GM12892 (cell line): ENCODE results near the gene EPHB1.
"Not testable (repeated sequence)": the region's sequence is repeated elsewhere in the genome, so short reads cannot be mapped to it uniquely, and the experiment has no call there.

Experiments used
- DNase-seq: peaks from one replicate; pipeline ENCODE4 v3.0.0; 2011; ENCODE audit not compliant: insufficient read length
- FAIRE-seq: peaks from 2 replicates; lab custom pipeline; 2011; peaks lifted over from hg19 to GRCh38; lab: Jason Lieb, UNC
- POLR2A ChIP-seq: IDR thresholded peaks from 2 replicates; pipeline ENCODE4 v1.6.1; 2011; ENCODE audit warnings: low read depth, low read length, control low read depth
- POLR2AphosphoS5 ChIP-seq: IDR thresholded peaks from 2 replicates; pipeline ENCODE4 v1.6.1; 2011; ENCODE audit warnings: low read depth, low read length, control low read depth
- TAF1 ChIP-seq: IDR thresholded peaks from 2 replicates; pipeline ENCODE4 v1.6.1; 2011; ENCODE audit warnings: low read depth, mild to moderate bottlenecking, control low read depth, low read length, borderline replicate concordance

EPHB1 gene

DNA sequence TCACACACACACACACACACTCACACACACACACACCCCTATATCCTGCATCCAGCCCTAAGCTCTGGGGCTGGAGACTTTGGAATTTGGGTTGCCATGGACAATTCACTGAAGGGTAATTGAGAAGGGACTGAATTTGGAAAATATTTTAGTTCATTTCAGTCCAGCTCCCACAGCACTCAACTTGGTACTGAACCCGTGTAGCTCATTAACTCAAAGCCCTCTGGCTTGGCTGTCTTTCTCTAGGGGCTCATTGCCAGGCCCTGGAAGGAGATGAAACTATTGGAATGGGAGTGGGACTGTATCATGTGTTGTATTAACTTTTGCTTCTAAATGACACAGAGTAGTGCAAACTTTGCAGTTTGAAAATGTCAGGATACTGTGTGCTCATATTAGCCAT lies 157.3 kb downstream of the EPHB1 start:
- FAIRE-seq (no peak), DNase-seq (no peak)
- TF ChIP-seq TAF1 (no peak), POLR2AphosphoS5 (no peak)

GRCh38 chr3:134955874-134956273 lies 160.8 kb downstream of the EPHB1 start:
- FAIRE-seq = no peak

GRCh38 chr3:134956395-134956794 lies 161.3 kb downstream of the EPHB1 start:
- FAIRE-seq = no peak
- DNase-seq = no peak
- TF ChIP-seq POLR2AphosphoS5 (no peak), TAF1 (no peak), POLR2A (no peak)

More at GRCh38 chr3:134955874-134956273, 160.8 kb downstream of the EPHB1 start:
- no peak for DNase-seq
- TF ChIP-seq POLR2AphosphoS5 (no peak), TAF1 (no peak), POLR2A (no peak)

DNA sequence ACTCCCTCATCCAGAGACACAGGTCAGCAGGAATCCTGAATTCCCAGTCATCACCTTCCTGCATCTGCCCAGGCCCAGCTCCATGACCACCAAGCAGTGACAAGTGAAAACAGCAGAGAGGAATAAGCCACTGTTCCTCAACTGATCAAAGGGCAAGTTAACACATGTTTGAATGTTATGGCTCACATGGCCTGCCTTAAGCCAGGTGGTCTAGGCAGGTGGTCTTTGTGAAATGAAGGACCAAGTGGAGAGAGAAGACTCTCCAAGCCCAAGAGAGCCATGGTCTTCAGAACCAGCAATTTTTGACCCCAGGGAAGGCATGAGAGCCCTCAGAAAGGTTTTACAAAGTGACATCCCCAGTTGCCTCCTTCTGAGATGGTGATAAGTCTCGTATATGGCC lies 161.8 kb downstream of the EPHB1 start:
- DNase-seq (no peak), FAIRE-seq (no peak)
- no peak for TF ChIP-seq TAF1
- TF ChIP-seq POLR2A = no peak
- no peak for TF ChIP-seq POLR2AphosphoS5

DNA sequence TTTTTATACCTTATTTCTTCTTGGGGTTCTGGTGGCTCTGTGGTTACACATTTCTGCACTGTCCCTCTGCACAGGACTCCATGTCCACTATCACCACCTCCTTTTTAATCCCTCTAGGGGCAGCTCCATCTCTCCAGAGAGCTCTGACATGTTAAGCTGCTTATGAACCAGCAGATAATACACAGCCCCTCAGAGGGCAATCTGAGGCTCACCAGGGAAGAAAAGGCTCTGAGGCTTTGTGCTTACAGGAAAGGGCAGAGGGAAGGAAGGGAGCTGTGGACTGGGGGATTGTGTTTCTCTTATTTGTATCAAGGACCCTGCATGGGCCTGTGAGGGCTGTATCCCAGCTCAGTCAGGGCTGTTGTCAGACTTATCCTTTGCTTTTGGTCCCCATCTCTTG lies 164.5 kb downstream of the EPHB1 start:
- no peak for DNase-seq
- FAIRE-seq = no peak
- TF ChIP-seq POLR2A (no peak), TAF1 (no peak), POLR2AphosphoS5 (no peak)

GRCh38 chr3:134964226-134964625 lies 169.2 kb downstream of the EPHB1 start:
- FAIRE-seq (no peak), DNase-seq (no peak)
- TF ChIP-seq POLR2A (no peak), TAF1 (no peak)

DNA sequence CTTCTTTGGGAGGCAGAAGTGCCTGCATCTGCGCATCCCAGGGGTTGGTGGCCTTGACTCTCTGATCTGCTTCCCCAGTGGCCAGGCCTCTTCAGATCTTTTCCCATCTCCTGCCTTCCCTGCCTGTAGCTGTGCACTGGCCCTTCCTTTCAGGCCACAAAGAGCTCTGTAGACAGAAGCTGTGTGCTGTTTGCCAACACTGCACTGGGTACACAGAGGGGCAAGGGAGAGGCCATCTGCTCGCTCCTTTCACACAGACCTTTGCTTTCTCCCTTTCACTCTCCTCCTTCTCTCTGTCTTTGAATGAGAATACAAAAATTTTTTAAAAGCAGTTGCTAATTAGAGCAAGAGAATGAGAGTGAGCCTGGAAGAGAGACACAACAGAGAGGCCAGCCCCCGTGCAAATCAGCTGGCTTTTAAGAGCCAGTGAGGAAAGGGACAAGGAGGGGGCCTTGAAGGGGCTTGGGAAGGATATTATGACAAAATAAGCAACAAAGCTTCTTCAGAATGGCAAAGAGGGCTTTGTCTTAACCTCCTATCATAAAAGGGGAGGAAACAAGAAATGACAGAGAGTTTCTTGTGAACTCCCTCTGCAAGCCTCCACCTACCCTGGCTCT lies 170.9 kb downstream of the EPHB1 start:
- TF ChIP-seq POLR2A (no peak), POLR2AphosphoS5 (no peak), TAF1 (no peak)
- DNase-seq (no peak), FAIRE-seq (no peak)

DNA sequence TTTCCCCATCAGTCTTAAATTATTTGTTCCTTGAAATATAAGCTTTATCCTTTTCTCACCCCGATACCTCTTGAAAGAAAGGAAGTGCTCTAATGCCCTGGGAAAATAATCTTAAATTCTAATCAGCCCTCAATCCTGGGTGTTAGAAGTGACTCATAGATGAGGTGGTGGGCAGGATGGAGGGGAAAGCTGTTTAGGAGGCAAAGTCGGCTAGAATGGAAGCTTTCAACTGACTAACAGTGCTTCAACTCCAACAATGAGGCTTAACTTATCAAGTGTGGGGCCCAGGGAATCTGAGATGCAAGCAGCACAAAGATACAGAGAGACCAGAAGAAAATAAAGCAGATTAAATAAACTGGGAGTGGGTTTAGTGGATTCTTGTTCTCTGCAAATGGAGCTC lies 175.8 kb downstream of the EPHB1 start:
- no peak for DNase-seq
- no peak for FAIRE-seq
- TF ChIP-seq TAF1 = no peak
- TF ChIP-seq POLR2AphosphoS5 = no peak
- TF ChIP-seq POLR2A = no peak

- TF ChIP-seq TAF1 = no peak
- no peak for TF ChIP-seq POLR2AphosphoS5
- no peak for TF ChIP-seq POLR2A
- FAIRE-seq = no peak
- no peak for DNase-seq
Observed at GRCh38 chr3:134971306-134971705, 176.2 kb downstream of the EPHB1 start.

GRCh38 chr3:134971907-134972306 lies 176.8 kb downstream of the EPHB1 start:
- FAIRE-seq, DNase-seq: not testable (repeated sequence)

DNA sequence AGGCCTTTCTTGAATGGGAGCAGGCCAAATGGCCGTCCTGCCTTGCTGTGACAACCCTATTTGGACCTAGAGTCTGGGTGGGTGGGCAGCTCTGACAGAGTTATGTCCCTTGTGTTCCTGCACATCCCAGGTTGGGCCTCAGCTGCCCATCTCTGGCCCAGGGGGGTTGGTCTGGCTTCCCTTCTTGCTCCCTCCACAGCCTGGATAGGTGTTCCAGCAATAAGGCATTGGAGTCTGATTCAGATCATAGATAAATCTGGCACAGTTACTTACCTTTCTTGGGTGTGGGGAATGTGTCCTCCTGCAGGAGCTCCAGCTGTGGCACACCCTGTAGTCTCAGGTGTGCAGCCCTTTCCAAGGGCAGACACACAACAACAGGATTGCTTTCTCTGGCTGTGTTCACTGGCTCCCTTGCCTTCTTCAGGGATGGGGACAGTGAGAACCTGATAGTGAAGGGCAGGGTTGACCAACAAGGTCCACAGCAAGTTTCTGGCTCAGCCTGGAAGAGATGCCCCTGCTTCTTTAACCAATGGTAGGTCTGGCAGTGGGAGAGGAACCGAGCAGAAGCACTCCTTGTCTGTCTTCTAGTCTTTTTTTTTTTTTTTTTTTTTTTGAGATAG lies 177.9 kb downstream of the EPHB1 start:
- DNase-seq (no peak), FAIRE-seq (no peak)
- no peak for TF ChIP-seq POLR2AphosphoS5
- no peak for TF ChIP-seq TAF1
- TF ChIP-seq POLR2A = no peak

- no peak for DNase-seq
- no peak for FAIRE-seq
- TF ChIP-seq TAF1 (no peak), POLR2A (no peak), POLR2AphosphoS5 (no peak)
Observed at GRCh38 chr3:134974624-134975023, 179.6 kb downstream of the EPHB1 start.

DNA sequence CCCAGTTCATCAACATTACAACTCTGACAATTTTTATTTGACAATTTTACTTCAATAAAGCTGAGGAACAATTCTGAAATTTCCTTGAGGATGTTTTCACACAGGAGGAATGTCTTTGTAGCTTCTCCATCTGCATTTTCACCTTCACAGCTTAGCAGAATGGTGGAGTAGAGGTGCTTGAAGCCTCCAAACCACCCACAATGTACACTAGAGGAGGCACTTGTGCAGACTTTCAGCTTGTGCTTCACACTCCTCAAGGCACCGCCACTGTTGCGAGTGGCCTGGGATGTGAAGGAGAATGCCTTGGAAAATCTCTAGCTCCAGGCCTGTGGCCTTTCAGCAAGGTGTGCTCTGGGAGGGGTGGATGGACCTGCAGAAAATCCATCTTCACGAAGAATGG lies 181.9 kb downstream of the EPHB1 start:
- FAIRE-seq = no peak
- TF ChIP-seq TAF1 (no peak), POLR2A (no peak), POLR2AphosphoS5 (no peak)
- DNase-seq = no peak
